ENCODE data around the gene ARHGEF12.

ARHGEF12 gene

GRCh38 chr11:120376547-120377182 lies 40.5 kb downstream of the ARHGEF12 start:
- in situ Hi-C loops (cut with MboI; ENCODE audit: low sequenced_read_pairs, unreplicated experiment) = no loop called here
- DNase-seq (ENCODE audit: low spot score) = no peak
- TF ChIP-seq, protein P1, sequence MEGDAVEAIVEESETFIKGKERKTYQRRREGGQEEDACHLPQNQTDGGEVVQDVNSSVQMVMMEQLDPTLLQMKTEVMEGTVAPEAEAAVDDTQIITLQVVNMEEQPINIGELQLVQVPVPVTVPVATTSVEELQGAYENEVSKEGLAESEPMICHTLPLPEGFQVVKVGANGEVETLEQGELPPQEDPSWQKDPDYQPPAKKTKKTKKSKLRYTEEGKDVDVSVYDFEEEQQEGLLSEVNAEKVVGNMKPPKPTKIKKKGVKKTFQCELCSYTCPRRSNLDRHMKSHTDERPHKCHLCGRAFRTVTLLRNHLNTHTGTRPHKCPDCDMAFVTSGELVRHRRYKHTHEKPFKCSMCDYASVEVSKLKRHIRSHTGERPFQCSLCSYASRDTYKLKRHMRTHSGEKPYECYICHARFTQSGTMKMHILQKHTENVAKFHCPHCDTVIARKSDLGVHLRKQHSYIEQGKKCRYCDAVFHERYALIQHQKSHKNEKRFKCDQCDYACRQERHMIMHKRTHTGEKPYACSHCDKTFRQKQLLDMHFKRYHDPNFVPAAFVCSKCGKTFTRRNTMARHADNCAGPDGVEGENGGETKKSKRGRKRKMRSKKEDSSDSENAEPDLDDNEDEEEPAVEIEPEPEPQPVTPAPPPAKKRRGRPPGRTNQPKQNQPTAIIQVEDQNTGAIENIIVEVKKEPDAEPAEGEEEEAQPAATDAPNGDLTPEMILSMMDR (IDR thresholded peaks at IDR 0.05; ENCODE audit: borderline replicate concordance, control extremely low read depth, extremely low read depth, insufficient read depth, missing control alignments) = no peak

DNA sequence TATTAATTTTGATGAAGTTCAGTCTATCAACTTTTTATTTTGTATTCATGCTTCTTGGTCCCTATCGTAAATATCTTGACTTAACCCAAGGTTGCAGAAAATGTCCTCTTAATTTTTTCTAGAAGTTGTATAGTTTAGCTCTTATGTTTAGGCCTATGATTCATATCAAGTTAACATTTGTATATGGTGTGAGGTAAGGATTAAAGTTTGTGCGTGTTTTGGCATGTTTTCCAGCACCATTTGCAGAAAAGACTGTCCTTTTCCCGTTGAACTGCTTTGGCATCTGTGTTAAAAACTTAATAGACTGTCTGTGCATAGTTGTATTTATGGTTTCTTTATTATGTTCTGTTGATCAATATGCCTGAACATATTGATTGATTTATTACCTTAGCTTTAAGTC lies 42.3 kb downstream of the ARHGEF12 start:
- TF ChIP-seq, protein P1 (IDR thresholded peaks at IDR 0.05; ENCODE audit: borderline replicate concordance, control extremely low read depth, extremely low read depth, insufficient read depth, missing control alignments) = no peak
- DNase-seq (ENCODE audit: low spot score) = no peak
- in situ Hi-C loops (cut with MboI; ENCODE audit: low sequenced_read_pairs, unreplicated experiment) = no loop called here

DNA sequence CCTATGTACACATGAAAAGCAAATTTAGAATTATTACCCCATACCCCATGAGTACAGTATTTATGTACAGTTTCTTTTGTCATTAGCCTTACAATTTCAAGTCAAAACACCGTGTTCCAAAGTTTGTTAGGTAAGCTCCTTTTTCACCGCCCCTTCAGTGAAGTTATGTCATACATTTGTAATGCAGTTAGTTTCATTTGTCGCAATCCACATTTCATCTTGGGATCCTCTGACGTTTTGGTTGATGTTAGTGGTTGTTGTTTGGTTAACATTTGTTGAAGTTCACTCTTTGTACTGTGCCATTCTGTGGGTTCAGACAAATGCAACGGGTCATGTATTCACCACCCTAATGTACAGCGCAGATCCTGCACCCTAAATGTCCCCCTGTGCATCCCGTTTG lies 45.2 kb downstream of the ARHGEF12 start:
- TF ChIP-seq, protein P1 (IDR thresholded peaks at IDR 0.05; ENCODE audit: borderline replicate concordance, control extremely low read depth, extremely low read depth, insufficient read depth, missing control alignments) = no peak
- no peak for DNase-seq (ENCODE audit: low spot score)
- in situ Hi-C loops (cut with MboI; ENCODE audit: low sequenced_read_pairs, unreplicated experiment) = no loop called here

- in situ Hi-C loops (cut with MboI; ENCODE audit: low sequenced_read_pairs, unreplicated experiment) = no loop called here
- no peak for DNase-seq (ENCODE audit: low spot score)
- TF ChIP-seq, protein P1 (IDR thresholded peaks at IDR 0.05; ENCODE audit: borderline replicate concordance, control extremely low read depth, extremely low read depth, insufficient read depth, missing control alignments) = no peak
Measured at GRCh38 chr11:120383518-120384155, 47.4 kb downstream of the ARHGEF12 start.

GRCh38 chr11:120384476-120384875 lies 48.3 kb downstream of the ARHGEF12 start:
- DNase-seq (ENCODE audit: low spot score) = no peak

DNA sequence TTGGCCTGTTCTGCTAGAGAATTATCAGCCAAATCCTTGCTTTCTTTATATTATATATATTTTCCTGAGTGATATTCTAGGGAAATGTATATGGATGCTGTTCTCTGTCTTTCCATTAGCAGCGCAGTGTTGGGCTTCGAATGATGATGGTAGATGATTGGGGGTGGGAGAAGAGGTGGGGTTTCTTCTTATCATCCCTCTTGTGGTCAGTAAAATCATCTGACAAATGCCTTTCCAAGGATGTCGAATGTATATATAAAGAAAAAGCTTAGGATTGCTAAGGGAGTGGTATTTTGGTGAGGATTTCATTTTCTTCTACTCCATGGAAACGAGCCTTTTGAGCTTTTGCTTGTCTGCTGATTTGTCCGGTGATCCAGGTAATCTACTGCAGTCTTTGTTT lies 48.9 kb downstream of the ARHGEF12 start:
- DNase-seq (ENCODE audit: low spot score) = no peak
- TF ChIP-seq, protein P1 (IDR thresholded peaks at IDR 0.05; ENCODE audit: borderline replicate concordance, control extremely low read depth, extremely low read depth, insufficient read depth, missing control alignments) = no peak
- in situ Hi-C loops (cut with MboI; ENCODE audit: low sequenced_read_pairs, unreplicated experiment) = no loop called here

More at GRCh38 chr11:120384476-120384875, 48.3 kb downstream of the ARHGEF12 start:
- TF ChIP-seq, protein P1 (IDR thresholded peaks at IDR 0.05; ENCODE audit: borderline replicate concordance, control extremely low read depth, extremely low read depth, insufficient read depth, missing control alignments) = no peak
- in situ Hi-C loops (cut with MboI; ENCODE audit: low sequenced_read_pairs, unreplicated experiment) = no loop called here

All from GM13976 (cell line).